Naive thymus-derived CD4-positive, alpha-beta T cell (primary cell): ENCODE results near the gene KIF5B. TPM values are rescaled to one million over a fixed set of nuclear protein-coding genes. Genes with fewer than 3 reads are reported as not detected.
"Not testable (repeated sequence)": the region's sequence is repeated elsewhere in the genome, so short reads cannot be mapped to it uniquely, and the experiment has no call there.

Source experiments
- ATAC-seq: fragments of 150-1000 bp; cut with Tn5 transposase; 2 replicates; pipeline ENCODE4 v1.10.0; 2021; ENCODE audit warnings: mild to moderate bottlenecking, moderate library complexity
- CTCF ChIA-PET: fragments of 350-600 bp; sonication (Branson Sonifier 250); formaldehyde crosslinking; loops from one replicate; lab custom pipeline; 2021; ENCODE audit warnings: antibody characterized with exemption; lab: Charles Lee
- POLR2A ChIA-PET: fragments of 350-600 bp; sonication (Branson Sonifier 250); formaldehyde crosslinking; loops from one replicate; lab custom pipeline; 2021; ENCODE audit warnings: antibody characterized with exemption, inconsistent platforms; lab: Charles Lee
- DNase-seq, 9 donors: peaks; one replicate each; pipeline versions ENCODE4 v3.0.0 to v3.0.0-alpha.2; 2020 to 2022; ENCODE audit warnings: mixed read lengths in 1 of 9
- H3K27ac ChIP-seq: one replicate; pipeline ENCODE4 v1.7.0; 2013; ENCODE audit warnings: mild to moderate bottlenecking, low read depth, low read length, moderate library complexity
- H3K27me3 ChIP-seq, 2 donors: one replicate each; pipeline ENCODE4 v1.7.0; 2013; ENCODE audit warnings: low read length in 2 of 2, mild to moderate bottlenecking in 2 of 2, moderate library complexity in 2 of 2; ENCODE audit not compliant: control insufficient read depth in 2 of 2, insufficient read depth in 2 of 2
- H3K36me3 ChIP-seq, 3 experiments: 1 replicate in 2 of 3; 2 replicates in 1 of 3; pipeline ENCODE4 v1.7.0; 2013; ENCODE audit warnings: low read length in 3 of 3, mild to moderate bottlenecking in 3 of 3, moderate library complexity in 1 of 3; ENCODE audit not compliant: insufficient read depth in 3 of 3, control insufficient read depth in 2 of 3
- H3K4me1 ChIP-seq, 2 donors: one replicate each; pipeline ENCODE4 v1.7.0; 2013; ENCODE audit warnings: low read length in 2 of 2, mild to moderate bottlenecking in 2 of 2, moderate library complexity in 1 of 2; ENCODE audit not compliant: control insufficient read depth in 2 of 2, insufficient read depth in 2 of 2
- H3K4me3 ChIP-seq: 2 replicates; pipeline ENCODE4 v1.7.0; 2013; ENCODE audit warnings: mild to moderate bottlenecking, low read length
- H3K9me3 ChIP-seq, 3 experiments: 1 replicate in 2 of 3; 2 replicates in 1 of 3; pipeline ENCODE4 v1.7.0; 2013; ENCODE audit warnings: low read length in 3 of 3; ENCODE audit not compliant: control insufficient read depth in 2 of 3
- H3K27ac Mint-ChIP-seq, 9 donors: one replicate each; pipeline ENCODE4 v1.8.0; 2020 to 2022; ENCODE audit warnings: mixed read lengths in 9 of 9, mild to moderate bottlenecking in 8 of 9, moderate library complexity in 5 of 9, inconsistent platforms in 2 of 9
- H3K27me3 Mint-ChIP-seq, 5 donors: one replicate each; pipeline ENCODE4 v1.8.0; 2021 to 2022; ENCODE audit warnings: mixed read lengths in 5 of 5, mild to moderate bottlenecking in 1 of 5
- H3K36me3 Mint-ChIP-seq, 5 donors: one replicate each; pipeline ENCODE4 v1.8.0; 2020 to 2022; ENCODE audit warnings: mixed read lengths in 5 of 5, mild to moderate bottlenecking in 3 of 5, inconsistent platforms in 1 of 5
- H3K4me1 Mint-ChIP-seq, 7 donors: one replicate each; pipeline ENCODE4 v1.8.0; 2020 to 2022; ENCODE audit warnings: mixed read lengths in 7 of 7, mild to moderate bottlenecking in 3 of 7, inconsistent platforms in 1 of 7
- H3K4me3 Mint-ChIP-seq, 10 donors: one replicate each; pipeline ENCODE4 v1.8.0; 2020 to 2022; ENCODE audit warnings: mild to moderate bottlenecking in 10 of 10, mixed read lengths in 10 of 10, moderate library complexity in 6 of 10, inconsistent platforms in 2 of 10
- H3K9me3 Mint-ChIP-seq, 11 donors: one replicate each; pipeline ENCODE4 v1.8.0; 2020 to 2022; ENCODE audit warnings: mixed read lengths in 11 of 11, mild to moderate bottlenecking in 4 of 11, inconsistent platforms in 1 of 11, moderate library complexity in 1 of 11
- intact Hi-C, 2 donors: fragments of 100-400 bp; cut with micrococcal nuclease; formaldehyde crosslinking; loops; one replicate each; pipeline ENCODE4 v1.15.1; 2023
- polyA plus RNA-seq, 2 donors: library from polyadenylated mRNA; unstranded; fragments of 300-500 nt; fragmentation: Illumina TruSeq; gene quantifications; one replicate each; pipeline ENCODE4 v1.2.3, GENCODE V29; 2021
- total RNA-seq, 6 experiments: library from RNA in 5 of 6; stranded (reverse) in 5 of 6; gene quantifications; 1 replicate in 5 of 6; 2 replicates in 1 of 6; pipeline ENCODE4 v1.2.3 and lab custom pipeline; 2021 to 2026

The KIF5B gene
- total and polyA plus RNA-seq, 7 experiments from 2014 or later = 19.7 to 66.0 (median 44.4) TPM

DNA sequence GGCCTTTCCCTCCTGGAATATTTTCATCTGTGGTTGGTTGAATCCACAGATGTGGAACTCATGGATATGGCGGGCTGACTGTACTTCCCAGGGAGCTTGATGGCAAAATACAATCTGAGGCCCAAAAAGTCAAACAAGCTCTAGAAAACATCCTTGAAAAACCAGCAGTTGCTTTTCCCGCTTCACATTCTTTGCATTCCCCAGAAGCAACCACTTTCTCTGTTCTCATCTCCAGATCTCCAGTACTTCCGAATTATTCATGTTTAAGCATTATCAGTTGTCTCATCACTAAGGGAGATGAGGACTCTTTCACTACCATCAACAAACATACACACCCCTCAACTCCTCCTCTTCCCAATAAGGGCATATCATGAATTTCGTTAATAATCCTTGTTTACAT is 55.3 kb downstream of the KIF5B start:
- no peaks in the 10 kb centered on the region for H3K36me3 ChIP-seq
- Mint-ChIP-seq H3K27ac (peak overlapping the region in 2 of 9 donors; percentile 3), H3K36me3 (no peaks in the 10 kb centered on the region)

DNA sequence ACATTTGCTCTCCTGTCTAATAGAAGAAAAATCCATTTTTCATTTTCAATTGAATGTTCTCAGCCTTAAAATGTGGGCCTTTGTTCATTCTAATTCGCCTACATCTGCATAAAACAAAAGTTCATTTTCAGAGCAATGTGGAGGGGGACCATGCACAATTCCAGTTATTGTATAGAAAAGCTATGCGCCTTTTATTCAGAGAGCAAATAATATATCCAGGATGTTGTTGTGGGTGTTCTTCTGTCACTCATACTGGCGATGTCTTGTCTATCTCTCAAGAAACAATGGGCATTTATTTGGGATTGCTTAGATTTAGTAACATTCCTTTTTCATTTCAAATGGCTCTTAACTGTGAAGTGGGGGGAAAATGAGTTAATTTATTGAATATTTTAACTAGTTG is 56.4 kb downstream of the KIF5B start:
- ChIA-PET CTCF (no interaction called here), POLR2A (no interaction called here)
- Histone ChIP-seq H3K9me3 (no peaks in the 10 kb centered on the region), H3K36me3 (no peaks in the 10 kb centered on the region), H3K27ac (no peak overlapping the region), H3K27me3 (no peaks in the 10 kb centered on the region), H3K4me1 (no peaks in the 10 kb centered on the region), H3K4me3 (no peak overlapping the region)
- Mint-ChIP-seq H3K4me1 (peaks cover 0 to 15% (median 13%) of the 10 kb centered on the region in 7 donors), H3K9me3 (no peaks in the 10 kb centered on the region), H3K27ac (peak overlapping the region in 1 of 9 donors; percentile 20), H3K27me3 (no peaks in the 10 kb centered on the region), H3K36me3 (no peaks in the 10 kb centered on the region), H3K4me3 (no peak overlapping the region)
- no peak for ATAC-seq
- intact Hi-C loops = loop anchor here in 1 of 2 donors (10.0 kb wide), 1 partner anchor 1275 kb away; no protein-coding TSS in a partner anchor
- no peak for DNase-seq

More for the DNA sequence above, 55.3 kb downstream of the KIF5B start:
- CTCF ChIA-PET = no interaction called here
- intact Hi-C loops = loop anchor here in 1 of 2 donors (10.0 kb wide), 1 partner anchor 1276 kb away; no protein-coding TSS in a partner anchor
- Mint-ChIP-seq H3K4me3 (no peak overlapping the region), H3K27me3 (no peaks in the 10 kb centered on the region), H3K9me3 (no peaks in the 10 kb centered on the region), H3K4me1 (peaks cover 0 to 20% (median 13%) of the 10 kb centered on the region in 7 donors)
- Histone ChIP-seq H3K27ac (no peak overlapping the region), H3K4me3 (no peak overlapping the region), H3K27me3 (no peaks in the 10 kb centered on the region), H3K4me1 (no peaks in the 10 kb centered on the region), H3K9me3 (no peaks in the 10 kb centered on the region)
- ATAC-seq (no peak), DNase-seq (no peak)
- POLR2A ChIA-PET = no interaction called here

DNA sequence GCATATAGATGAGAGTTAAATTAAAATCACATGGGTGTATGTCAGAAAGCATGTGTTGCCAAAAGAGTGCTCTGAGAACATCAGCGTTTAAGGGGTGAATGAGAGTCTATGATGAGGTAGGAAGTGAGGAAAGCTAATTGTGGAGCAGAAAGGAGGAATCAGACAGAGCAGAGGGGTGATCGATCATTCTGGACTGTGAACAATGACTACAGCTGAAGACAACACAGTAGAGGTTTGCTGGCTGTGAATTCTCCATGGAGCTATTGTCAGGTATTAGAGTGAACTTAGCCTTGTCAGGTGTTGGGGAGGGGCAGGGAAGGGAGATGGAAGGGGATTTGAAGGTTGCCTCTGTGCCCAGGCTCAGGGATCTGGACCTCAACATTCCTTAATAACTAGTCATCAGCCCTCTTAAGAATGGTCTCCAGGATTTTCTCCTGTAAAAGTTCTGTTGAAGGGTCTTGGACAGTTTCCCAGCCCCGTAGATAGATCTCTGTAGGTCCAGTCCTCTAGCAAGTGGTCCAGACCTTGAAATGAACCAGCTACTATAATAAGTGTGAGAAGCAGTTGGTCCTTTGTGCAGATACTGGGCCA is 57.1 kb downstream of the KIF5B start:
- Histone ChIP-seq H3K27me3 (no peaks in the 10 kb centered on the region), H3K9me3 (no peaks in the 10 kb centered on the region), H3K4me1 (no peaks in the 10 kb centered on the region), H3K27ac (no peak overlapping the region), H3K36me3 (no peaks in the 10 kb centered on the region), H3K4me3 (no peak overlapping the region)
- Mint-ChIP-seq H3K27ac (peak overlapping the region in 1 of 9 donors; percentile 41), H3K36me3 (no peaks in the 10 kb centered on the region), H3K4me1 (peaks cover 0 to 15% (median 13%) of the 10 kb centered on the region in 7 donors), H3K4me3 (no peak overlapping the region), H3K27me3 (no peaks in the 10 kb centered on the region), H3K9me3 (no peaks in the 10 kb centered on the region)
- ATAC-seq (no peak), DNase-seq (no peak)
- POLR2A ChIA-PET = no interaction called here
- CTCF ChIA-PET = no interaction called here
- intact Hi-C loops = no loop called here

DNA sequence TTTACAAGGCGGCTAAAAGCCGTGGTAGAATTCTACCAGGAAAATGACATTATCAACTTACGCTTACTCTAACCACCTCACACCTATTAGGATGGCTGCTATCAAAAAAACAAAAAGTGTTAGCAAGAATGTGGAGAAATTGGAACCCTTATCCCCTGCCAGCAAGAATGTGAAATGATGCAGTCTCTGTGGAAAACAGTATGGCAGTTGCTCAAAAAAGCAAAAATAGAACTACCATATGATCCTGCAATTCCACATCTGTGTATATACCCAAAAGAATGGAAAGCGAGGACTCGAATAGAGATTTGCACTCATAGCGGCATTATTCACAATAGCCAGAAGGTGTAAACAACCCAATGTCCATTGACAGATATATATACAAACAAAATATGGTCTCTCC is 61.3 kb downstream of the KIF5B start:
- peaks cover 0 to 2% (median 0%) of the 10 kb centered on the region in 11 donors for H3K9me3 Mint-ChIP-seq
- H3K36me3 Mint-ChIP-seq = no peaks in the 10 kb centered on the region
- no peaks in the 10 kb centered on the region for H3K9me3 ChIP-seq
- intact Hi-C loops = no loop called here
- H3K27ac ChIP-seq = no peak overlapping the region
- ATAC-seq (no peak), DNase-seq (no peak)
- CTCF ChIA-PET = no interaction called here
- no peak overlapping the region for H3K4me3 ChIP-seq
- no peak overlapping the region for H3K27ac Mint-ChIP-seq
- H3K4me1 Mint-ChIP-seq = no peaks in the 10 kb centered on the region
- H3K27me3 ChIP-seq = no peaks in the 10 kb centered on the region
- H3K36me3 ChIP-seq = no peaks in the 10 kb centered on the region
- H3K4me1 ChIP-seq = no peaks in the 10 kb centered on the region
- POLR2A ChIA-PET = no interaction called here
- H3K4me3 Mint-ChIP-seq = no peak overlapping the region
- peaks cover 0 to 3% (median 0%) of the 10 kb centered on the region in 5 donors for H3K27me3 Mint-ChIP-seq

DNA sequence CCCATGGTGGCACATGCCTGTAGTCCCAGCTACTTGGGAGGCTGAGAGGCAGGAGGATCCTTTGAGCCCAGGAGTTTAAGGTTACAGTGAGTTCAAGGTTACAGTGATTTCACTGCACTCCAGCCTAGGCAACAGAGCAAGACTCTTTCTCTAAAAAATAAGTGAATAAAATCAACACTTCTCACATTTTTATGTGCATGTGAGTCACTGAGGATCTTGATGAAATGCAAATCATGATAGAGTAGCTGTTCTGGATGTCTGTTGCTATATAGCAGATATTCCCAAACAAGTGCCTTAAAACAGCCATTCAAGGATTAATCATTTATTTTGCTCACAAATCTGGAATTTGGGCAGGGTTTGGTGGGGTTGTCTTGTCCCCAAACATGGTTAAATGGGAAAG is 65.3 kb downstream of the KIF5B start:
- Mint-ChIP-seq H3K9me3 (peaks cover 0 to 6% (median 0%) of the 10 kb centered on the region in 11 donors), H3K36me3 (peaks cover 0 to 1% (median 0%) of the 10 kb centered on the region in 5 donors), H3K27ac (no peak overlapping the region), H3K27me3 (peaks cover 0 to 13% (median 3%) of the 10 kb centered on the region in 5 donors), H3K4me1 (no peaks in the 10 kb centered on the region), H3K4me3 (no peak overlapping the region)
- Histone ChIP-seq H3K27ac (no peak overlapping the region), H3K4me1 (no peaks in the 10 kb centered on the region), H3K4me3 (no peak overlapping the region), H3K27me3 (no peaks in the 10 kb centered on the region), H3K36me3 (no peaks in the 10 kb centered on the region), H3K9me3 (no peaks in the 10 kb centered on the region)
- DNase-seq (no peak), ATAC-seq (no peak)
- POLR2A ChIA-PET = no interaction called here
- intact Hi-C loops = no loop called here
- CTCF ChIA-PET = no interaction called here

DNA sequence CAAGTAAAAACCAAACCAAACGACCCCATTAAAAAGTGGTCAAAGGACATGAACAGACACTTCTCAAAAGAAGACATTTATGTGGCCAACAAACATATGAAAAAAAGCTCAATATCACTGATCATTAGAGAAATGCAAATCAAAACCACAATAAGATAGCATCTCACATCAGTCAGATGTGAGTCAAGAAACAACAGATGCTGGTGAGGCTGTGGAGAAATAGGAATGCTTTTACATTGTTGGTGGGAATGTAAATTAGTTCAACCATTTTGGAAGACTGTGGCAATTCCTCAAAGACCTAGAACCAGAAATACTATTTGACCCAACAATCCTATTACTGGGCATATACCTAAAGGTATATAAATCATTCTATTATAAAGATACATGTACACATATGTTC is 68.4 kb downstream of the KIF5B start:
- CTCF ChIA-PET, POLR2A ChIA-PET, H3K36me3 ChIP-seq, intact Hi-C loops, H3K4me1 ChIP-seq, H3K27me3 ChIP-seq, H3K27ac Mint-ChIP-seq, H3K36me3 Mint-ChIP-seq, H3K9me3 Mint-ChIP-seq, ATAC-seq, H3K27ac ChIP-seq, DNase-seq, H3K4me1 Mint-ChIP-seq, H3K4me3 ChIP-seq, H3K4me3 Mint-ChIP-seq, H3K9me3 ChIP-seq: not testable (repeated sequence)
- H3K27me3 Mint-ChIP-seq = peaks cover 0 to 13% (median 3%) of the 10 kb centered on the region in 5 donors

DNA sequence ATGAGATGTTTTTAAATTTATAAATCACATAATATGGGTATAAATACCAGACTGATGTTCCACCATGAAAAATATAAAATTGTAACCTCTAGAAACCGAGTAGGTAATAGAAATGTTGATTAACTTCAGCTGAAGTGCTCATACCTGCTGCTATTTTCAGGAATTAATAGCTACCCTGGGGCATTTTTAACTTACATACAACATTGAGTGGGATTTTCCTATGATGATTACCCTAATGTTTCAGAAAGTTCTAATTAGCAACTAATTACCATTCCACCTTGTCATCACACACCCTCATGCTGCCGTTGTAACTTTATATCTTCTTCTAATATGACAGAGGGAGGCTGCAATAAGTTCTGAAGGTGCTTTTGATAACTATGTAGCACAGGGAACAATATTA is 74.1 kb downstream of the KIF5B start:
- H3K27me3 ChIP-seq = no peaks in the 10 kb centered on the region
- ChIA-PET POLR2A (no interaction called here), CTCF (interaction anchor here (0.7 kb wide), 1 partner anchor 779 kb away, joined by 3 read pairs; no protein-coding TSS in a partner anchor)
- H3K27ac Mint-ChIP-seq = no peak overlapping the region
- H3K36me3 Mint-ChIP-seq = peaks cover 0 to 5% (median 4%) of the 10 kb centered on the region in 5 donors
- H3K9me3 ChIP-seq = no peaks in the 10 kb centered on the region
- H3K4me1 ChIP-seq = peaks cover 7 to 10% of the 10 kb centered on the region in 2 donors
- no peak overlapping the region for H3K4me3 Mint-ChIP-seq
- H3K9me3 Mint-ChIP-seq = peaks cover 0 to 6% (median 2%) of the 10 kb centered on the region in 11 donors
- intact Hi-C loops = no loop called here
- peaks cover 0 to 6% (median 3%) of the 10 kb centered on the region in 5 donors for H3K27me3 Mint-ChIP-seq
- DNase-seq (no peak), ATAC-seq (no peak)
- peaks cover 8 to 11% (median 10%) of the 10 kb centered on the region in 7 donors for H3K4me1 Mint-ChIP-seq
- no peak overlapping the region for H3K4me3 ChIP-seq
- H3K27ac ChIP-seq = no peak overlapping the region
- no peaks in the 10 kb centered on the region for H3K36me3 ChIP-seq
